AG04449 (cell line): ENCODE data around the gene LAMA5.

Source experiments
- CTCF ChIA-PET: fragments of 350-600 bp; formaldehyde crosslinking; extraction: SDS; loops from one replicate; lab custom pipeline; 2021; ENCODE audit warnings: antibody characterized with exemption; lab: Yijun Ruan, JAX
- POLR2A ChIA-PET: fragments of 400-600, 350-600 bp; formaldehyde crosslinking; extraction: SDS; loops from one replicate; lab custom pipeline; 2020; ENCODE audit warnings: antibody characterized with exemption, inconsistent platforms; lab: Yijun Ruan, JAX
- DNase-seq: peaks from one replicate; pipeline ENCODE4 v3.0.0-alpha.2; 2010; ENCODE audit warnings: low read depth, low spot score
- H3K4me3 ChIP-seq: 2 replicates; pipeline ENCODE4 v1.5.1; 2011; ENCODE audit warnings: low read depth, mild to moderate bottlenecking, control low read depth, low read length
- CTCF ChIP-seq: IDR thresholded peaks from one replicate; pipeline ENCODE4 v1.5.1; 2011; ENCODE audit warnings: mild to moderate bottlenecking, moderate library complexity, low read length, control low read depth, inconsistent platforms; ENCODE audit not compliant: insufficient read depth; ENCODE audit errors: missing control alignments

LAMA5 gene

GRCh38 chr20:62401331-62401779, 34.2 kb upstream of the LAMA5 start:
- TF ChIP-seq CTCF: no peak
- ChIA-PET CTCF (interaction anchor here (1.4 to 1.6 kb wide), 2 partner anchors 15 to 16 kb away, joined by 3 to 6 read pairs; partner anchors contain the start of gene RPS21), POLR2A (no interaction called here)
- DNase-seq: no peak
- H3K4me3 ChIP-seq: no peak overlapping the region

DNA sequence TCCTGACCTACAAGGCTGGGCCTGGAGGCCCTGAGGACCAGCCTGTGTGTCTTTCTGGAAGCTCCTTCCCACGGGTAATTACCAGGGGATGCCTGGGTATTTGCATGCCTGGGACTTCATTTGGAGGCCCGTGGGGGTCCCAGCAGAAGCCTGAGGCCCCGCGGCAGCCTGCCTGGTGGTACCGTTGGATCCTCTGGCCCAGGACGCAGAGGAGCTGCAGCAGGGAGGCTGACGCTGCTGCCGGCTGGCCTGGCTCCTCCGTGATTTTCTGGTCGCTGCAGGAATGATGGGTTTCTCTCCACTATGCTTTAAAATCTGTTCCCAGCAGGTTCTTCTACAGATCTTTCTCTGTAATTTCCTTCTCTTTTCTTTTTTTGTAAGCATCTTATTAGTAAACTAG, 33.4 kb upstream of the LAMA5 start:
- H3K4me3 ChIP-seq: no peak overlapping the region
- ChIA-PET POLR2A (interaction anchor here (1.2 kb wide), 1 partner anchor 9 kb away, joined by 6 read pairs; no protein-coding TSS in a partner anchor), CTCF (interaction anchor here (1.0 to 1.4 kb wide), 2 partner anchors 15 to 99 kb away, joined by 3 read pairs; no protein-coding TSS in a partner anchor)
- TF ChIP-seq CTCF: no peak
- DNase-seq: no peak

DNA sequence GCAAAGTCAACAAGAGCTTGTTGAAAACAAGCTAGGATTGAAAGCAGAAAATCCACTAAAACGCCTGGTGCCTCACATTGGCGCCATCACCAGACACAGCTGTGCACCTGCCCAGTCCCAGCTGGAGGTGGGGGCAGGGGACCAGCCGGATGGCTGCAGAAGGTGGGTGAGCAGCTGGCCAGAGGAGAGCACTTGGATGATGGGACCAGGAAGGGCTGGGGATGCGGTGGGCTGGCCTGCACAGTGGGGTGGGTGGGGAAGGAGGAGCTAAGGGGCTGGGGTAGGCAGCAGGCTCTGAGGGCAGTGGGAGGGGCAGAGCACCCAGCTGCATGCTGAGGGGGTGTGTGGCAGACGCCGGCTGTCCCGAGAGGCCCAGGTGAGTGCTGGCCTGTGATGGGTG, 32.9 kb upstream of the LAMA5 start:
- ChIA-PET POLR2A (interaction anchor here (1.2 kb wide), 1 partner anchor 8 kb away, joined by 6 read pairs; no protein-coding TSS in a partner anchor), CTCF (interaction anchor here (0.9 to 1.4 kb wide), 3 partner anchors 15 to 217 kb away, joined by 3 read pairs; no protein-coding TSS in a partner anchor)
- TF ChIP-seq CTCF: no peak
- no peak overlapping the region for H3K4me3 ChIP-seq
- no peak for DNase-seq

GRCh38 chr20:62398120-62398821, 31.2 kb upstream of the LAMA5 start:
- TF ChIP-seq CTCF: no peak
- ChIA-PET POLR2A (no interaction called here), CTCF (no interaction called here)

GRCh38 chr20:62396367-62397239, 29.5 kb upstream of the LAMA5 start:
- no peak for TF ChIP-seq CTCF
- CTCF ChIA-PET: no interaction called here
- DNase-seq: no peak
- H3K4me3 ChIP-seq: no peak overlapping the region
- POLR2A ChIA-PET: no interaction called here

More at GRCh38 chr20:62398120-62398821, 31.2 kb upstream of the LAMA5 start:
- no peak for DNase-seq
- no peak overlapping the region for H3K4me3 ChIP-seq
